ACHN (cell line): ENCODE data around the gene DEDD2.

Experiments
- DNase-seq: peaks from one replicate; pipeline ENCODE4 v3.0.0-alpha.2; 2015
- in situ Hi-C: cut with HindIII; loops from 2 replicates; pipeline ENCODE4 v1.10.0; 2017; ENCODE audit warnings: low sequenced_read_pairs, low pct_ligation_motif_present, low pct_unique_long_range_greater_than_20kb

The DEDD2 gene

DNA sequence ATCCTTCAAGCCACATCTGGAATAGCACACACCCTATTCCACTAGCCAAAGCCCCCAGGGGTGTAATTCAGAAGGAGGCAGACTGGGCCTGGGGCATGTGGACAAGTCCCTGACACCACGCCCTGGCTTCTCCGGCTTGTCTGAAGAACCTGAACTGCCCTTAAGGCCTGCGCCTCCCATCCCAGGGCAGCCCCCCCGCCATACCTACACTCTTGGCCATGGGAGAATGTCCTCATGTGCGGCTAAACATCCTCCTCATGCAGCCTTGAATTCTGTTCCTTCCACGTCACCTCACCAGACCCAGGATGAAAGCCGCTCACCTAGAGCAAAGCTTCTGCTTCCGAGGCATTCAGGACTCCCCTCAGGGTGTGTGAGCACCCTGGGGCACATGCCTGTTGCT, 60.9 kb downstream of the DEDD2 start:
- no peak for DNase-seq
- in situ Hi-C loops = no loop called here

DNA sequence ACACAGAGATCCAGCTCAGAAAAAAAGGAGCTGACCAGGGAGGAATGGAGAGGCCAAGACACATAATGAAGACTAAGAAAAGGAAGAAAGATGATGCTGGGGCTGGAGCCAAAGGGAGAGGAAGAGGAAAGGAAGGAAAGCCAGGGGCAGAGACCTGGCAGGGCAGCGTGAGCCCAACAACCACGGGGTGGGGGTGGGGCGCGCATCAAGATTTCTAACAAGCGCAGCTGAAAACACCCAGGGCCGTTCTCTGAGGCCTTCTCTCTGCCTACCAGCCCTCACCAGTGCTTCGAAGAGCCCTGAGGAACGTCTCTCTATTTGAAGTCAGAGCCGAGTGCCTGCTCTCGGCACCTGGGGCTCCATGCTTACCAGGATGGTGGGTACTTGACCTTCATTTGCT, 61.7 kb downstream of the DEDD2 start:
- in situ Hi-C loops = no loop called here
- DNase-seq = no peak

DNA sequence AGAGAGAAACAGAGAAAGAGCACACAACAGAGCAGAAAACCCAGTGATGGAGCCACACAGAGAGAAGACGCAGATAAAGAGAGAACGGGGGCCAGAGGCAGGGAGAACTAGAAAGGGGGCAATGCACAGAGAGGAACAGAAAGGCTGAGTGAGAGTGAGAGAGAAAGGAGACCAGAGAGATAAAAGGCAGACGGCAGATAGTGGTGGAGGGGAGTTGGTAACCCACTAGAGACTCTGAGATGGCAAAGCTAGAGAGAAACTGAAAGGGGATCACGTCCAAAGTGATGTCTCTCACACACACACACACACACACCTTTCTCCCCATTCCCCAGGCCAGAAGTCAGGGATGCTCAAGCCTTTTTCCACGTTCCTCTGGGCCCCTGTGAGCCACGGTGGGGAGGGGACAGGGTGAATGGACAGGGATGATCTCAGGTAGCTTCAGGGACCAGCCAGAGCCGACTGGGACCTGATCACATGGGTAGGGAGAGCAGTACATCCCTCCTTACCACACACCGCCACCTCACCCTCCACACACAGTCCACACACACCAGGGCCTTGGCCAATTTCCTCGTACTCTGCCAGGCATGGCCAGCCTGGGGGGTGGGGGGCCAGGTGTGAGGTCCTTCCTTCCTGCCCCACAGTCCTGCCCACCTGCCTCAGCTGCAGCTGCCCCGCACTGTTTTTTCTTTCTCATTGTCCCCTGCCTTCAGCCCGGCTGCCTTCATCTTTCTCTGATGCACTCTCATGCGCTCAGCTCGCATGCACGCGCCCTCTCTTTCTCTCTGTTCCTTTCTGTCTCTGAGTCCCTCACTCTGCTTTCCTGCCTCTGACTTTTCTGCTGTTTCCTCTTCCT, 62.8 kb downstream of the DEDD2 start:
- in situ Hi-C loops = no loop called here

DNA sequence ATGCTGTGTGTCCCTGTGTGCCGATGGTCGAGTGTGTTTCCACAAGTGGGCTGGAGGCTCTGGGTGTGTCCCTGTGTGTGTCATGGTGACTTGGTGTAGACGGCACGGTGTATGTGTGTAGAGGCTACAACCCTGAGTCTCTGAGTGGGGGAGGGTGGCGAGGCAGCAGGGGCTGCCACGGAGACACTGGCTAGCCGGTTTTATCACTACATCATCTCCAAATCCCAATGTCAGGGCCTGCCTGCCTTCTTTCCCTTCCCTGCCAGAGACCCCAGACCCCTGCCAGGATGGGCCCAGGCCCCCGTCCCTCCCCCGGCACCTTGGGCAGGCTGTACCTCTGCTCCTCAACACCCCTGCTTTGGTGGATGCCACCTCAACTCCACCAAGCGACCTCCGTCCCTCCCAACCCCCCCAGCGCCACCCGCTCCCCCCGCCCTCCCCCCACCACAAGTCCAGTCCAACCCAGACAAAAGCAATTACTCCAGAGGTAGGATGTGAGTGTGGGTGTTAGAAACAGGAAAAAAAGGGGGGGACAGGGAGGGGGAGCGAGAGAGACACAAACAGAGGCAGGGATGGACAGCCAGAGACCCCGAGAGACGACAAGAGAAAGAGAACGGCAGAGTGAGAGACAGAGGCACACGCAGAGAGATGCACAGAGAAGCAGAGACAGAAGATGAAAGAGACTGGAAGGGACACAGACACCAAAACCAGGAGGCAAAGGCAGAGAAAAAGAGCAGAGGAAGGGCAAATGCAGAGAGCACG, 63.6 kb downstream of the DEDD2 start:
- DNase-seq = no peak
- in situ Hi-C loops = no loop called here

More for the DNA sequence above, 62.8 kb downstream of the DEDD2 start:
- DNase-seq = no peak

DNA sequence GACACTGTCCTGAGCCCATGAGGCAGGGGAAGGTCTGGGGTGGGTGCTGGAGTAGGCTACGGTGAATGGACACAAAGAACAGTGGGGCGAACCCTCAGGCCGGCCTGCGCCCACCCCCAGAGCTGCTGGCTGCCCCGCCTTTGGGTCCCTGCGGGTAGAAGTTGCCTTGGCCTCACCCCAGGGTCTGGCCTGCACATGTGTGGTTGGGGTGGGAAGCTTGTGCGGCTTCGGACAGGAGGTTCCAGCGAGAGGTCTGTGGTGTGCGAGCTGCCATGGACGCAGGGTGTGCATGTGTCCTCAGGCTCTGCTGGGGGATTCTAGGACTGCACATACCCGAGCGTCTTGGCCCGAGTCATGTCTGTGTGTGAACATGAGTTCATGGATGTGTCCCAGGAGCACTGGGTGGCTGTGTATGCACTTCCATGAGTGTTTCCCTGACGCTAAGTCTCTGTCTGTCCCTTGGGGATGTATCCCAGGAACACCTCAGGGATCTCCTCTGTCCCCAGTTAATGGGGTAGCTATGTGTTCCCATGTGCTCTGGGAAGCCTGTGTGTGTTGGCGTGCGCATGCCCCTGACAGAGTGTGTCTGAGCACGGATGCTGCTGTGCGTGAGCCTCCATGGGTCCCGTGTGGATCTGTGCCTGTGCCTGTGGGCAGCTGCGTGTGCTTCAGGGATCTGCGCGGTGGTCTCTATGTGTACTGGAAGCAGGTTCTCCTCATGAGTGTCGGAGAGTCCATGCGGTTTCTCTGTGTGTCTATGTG, 64.4 kb downstream of the DEDD2 start:
- DNase-seq = no peak
- in situ Hi-C loops = no loop called here

DNA sequence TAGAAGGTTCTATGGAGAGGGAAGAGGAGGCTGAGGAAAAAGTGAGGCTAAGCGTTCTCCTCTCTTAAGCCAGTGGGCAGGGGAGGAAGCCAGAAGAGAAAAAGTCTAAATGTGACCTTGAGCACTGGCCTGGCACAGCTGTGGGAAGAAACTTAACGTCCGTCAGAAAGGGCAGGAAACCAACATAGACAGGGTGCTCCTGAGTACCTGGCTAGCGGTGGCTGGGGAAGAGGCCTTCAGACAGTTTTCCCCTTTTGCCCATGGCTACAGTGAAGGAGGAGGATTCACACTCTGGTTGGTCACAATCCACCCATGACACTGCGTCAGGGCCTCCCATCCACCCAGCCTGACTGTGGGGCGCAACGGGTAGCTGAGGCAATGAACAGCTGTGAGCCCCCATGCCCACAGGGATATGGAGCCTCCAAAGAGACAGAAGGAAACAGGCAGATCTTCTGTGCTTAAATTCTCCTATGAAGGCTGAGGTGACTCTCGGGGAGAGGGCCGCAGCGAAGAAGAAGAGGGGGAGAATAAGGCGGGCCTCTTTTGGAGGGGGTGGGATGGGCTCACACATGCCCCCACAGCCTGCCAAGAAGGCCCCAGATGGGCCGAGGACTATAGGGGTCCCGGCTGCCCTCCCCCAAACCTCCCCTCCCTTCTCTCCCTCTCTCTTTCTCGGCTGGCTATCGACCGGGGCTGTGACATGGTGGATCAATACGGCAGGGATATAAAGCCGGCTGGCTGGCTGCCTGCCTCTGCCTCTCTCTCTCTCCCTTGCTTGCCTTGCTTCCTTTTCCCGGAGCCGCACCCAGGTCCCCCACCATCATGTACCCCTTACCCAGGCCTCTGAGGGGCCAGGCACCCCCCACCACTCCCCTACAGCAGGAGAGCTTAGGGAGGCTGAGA, 65.4 kb downstream of the DEDD2 start:
- no peak for DNase-seq
- in situ Hi-C loops = no loop called here

DNA sequence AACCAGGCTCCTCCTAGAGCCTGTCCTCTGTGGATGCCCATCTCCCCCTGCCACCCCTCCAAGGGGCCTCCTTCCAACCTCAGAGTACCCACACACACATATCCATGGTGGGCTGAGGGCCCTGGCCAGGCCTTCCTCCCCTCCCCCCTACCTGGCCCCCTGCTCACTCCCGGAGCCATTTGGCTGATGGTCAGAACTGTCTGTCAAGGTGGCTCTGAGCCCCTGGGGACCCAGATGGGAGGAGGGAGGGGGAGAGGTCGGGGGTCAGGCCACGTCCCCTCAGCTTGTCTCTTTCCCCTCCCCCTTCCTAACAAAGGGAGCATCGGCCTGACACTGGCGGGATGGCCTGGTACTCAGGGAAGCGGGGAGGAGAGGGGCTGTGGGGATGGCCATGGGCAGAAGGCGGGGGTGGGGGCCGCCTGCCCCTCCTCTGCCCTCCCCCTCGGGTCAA, 66.5 kb downstream of the DEDD2 start:
- DNase-seq = no peak
- in situ Hi-C loops = no loop called here

DNA sequence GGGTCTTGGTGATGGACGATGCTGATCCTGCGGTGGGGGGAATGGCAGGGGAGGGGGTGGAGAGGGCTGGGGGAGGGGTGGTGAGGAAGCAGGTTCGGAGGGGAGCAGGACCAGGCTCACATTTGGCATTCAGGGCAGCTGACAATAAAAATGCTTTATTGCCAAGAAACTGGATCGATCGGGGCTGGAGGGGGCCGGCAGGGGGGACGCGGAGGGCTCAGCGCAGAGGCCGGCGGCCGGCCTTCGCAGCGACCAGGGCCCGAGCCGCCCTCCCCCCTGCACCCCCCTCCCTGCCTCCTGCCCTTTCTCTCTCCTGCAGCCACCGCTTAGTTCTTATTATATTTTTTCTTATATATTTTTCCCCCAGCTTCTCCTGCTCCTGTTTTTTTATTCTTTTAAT, 67.1 kb downstream of the DEDD2 start:
- in situ Hi-C loops = no loop called here
- no peak for DNase-seq

DNA sequence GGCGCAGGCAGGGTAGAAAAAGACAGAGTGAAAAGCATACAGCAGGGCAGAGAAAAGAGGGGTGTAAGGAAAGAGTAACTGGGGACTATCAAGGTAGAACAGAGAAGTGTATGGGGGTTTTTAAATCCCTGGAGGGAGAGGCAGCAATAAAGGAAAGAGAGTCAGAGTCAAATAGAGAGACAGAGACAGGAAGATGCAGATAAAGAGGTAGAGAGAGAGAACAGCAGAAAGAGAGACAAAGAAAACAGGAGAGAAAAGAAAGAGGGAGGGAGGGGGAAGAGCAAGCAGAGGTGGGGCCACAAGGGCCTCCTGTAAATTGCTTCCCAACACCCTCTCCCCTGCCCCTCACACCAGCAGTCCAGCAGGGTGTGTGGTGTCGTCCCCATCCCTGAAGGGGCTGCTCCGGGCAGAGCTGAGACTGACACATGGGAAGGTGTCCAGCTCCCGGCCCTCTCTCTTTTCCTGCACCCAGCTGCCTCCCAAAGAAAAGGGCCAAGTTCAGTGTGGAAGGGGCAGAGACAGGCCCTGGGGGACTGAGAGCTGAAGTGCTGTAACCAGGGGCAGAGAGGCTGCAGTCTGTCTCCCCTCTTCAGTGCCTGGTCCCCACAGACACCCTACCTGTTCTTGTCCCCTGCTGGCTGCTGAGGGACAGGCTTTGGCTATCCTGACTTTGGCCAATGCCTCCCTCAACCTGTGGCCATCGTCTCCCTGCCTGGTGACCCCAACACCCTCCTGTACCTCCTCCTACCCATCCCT, 67.9 kb downstream of the DEDD2 start:
- in situ Hi-C loops = no loop called here
- no peak for DNase-seq
